AG04450 (cell line): ENCODE data around the gene VAV1. TPM values are rescaled to one million over a fixed set of nuclear protein-coding genes. Genes with fewer than 3 reads are reported as not detected.
"Not testable (repeated sequence)": the region's sequence is repeated elsewhere in the genome, so short reads cannot be mapped to it uniquely, and the experiment has no call there.

Experiments used
- CTCF ChIA-PET: fragments of 300-600, 350-600 bp; formaldehyde crosslinking; extraction: SDS; loops from one replicate; lab custom pipeline; 2022; ENCODE audit warnings: antibody characterized with exemption, inconsistent platforms; lab: Charles Lee
- POLR2A ChIA-PET: fragments of 350-600 bp; formaldehyde crosslinking; extraction: SDS; loops from one replicate; lab custom pipeline; 2021; ENCODE audit warnings: antibody characterized with exemption, inconsistent platforms; lab: Yijun Ruan, JAX
- DNase-seq: peaks from one replicate; pipeline ENCODE4 v3.0.0-alpha.2; 2011; ENCODE audit warnings: low read depth, low spot score
- H3K27ac ChIP-seq: one replicate; pipeline ENCODE4 v1.5.1; 2012; ENCODE audit warnings: low read depth, low read length, control low read depth
- H3K27me3 ChIP-seq: one replicate; pipeline ENCODE4 v1.6.0; 2012; ENCODE audit warnings: low read length; ENCODE audit not compliant: control insufficient read depth, insufficient read depth
- H3K4me3 ChIP-seq: 2 replicates; pipeline ENCODE4 v1.5.1; 2011; ENCODE audit warnings: mild to moderate bottlenecking, low read depth, low read length, control low read depth
- H3K9me3 ChIP-seq: 2 replicates; pipeline ENCODE4 v1.5.1; 2012; ENCODE audit warnings: low read length; ENCODE audit not compliant: control insufficient read depth, insufficient read depth
- polyA plus RNA-seq: library from polyadenylated mRNA; depleted of rRNA; stranded (reverse); fragments of >200 nt; gene quantifications from 2 replicates; pipeline ENCODE4 v1.2.3, GENCODE V29; 2011
- TF ChIP-seq, protein P1 (sequence below): IDR thresholded peaks from 2 replicates; pipeline ENCODE4 v1.5.1; 2011; ENCODE audit warnings: low read depth, low read length, control low read depth, inconsistent platforms

Gene VAV1
- polyA plus RNA-seq, 1 experiment, result not detected

- POLR2A ChIA-PET, result no interaction called here
- TF ChIP-seq, protein P1, sequence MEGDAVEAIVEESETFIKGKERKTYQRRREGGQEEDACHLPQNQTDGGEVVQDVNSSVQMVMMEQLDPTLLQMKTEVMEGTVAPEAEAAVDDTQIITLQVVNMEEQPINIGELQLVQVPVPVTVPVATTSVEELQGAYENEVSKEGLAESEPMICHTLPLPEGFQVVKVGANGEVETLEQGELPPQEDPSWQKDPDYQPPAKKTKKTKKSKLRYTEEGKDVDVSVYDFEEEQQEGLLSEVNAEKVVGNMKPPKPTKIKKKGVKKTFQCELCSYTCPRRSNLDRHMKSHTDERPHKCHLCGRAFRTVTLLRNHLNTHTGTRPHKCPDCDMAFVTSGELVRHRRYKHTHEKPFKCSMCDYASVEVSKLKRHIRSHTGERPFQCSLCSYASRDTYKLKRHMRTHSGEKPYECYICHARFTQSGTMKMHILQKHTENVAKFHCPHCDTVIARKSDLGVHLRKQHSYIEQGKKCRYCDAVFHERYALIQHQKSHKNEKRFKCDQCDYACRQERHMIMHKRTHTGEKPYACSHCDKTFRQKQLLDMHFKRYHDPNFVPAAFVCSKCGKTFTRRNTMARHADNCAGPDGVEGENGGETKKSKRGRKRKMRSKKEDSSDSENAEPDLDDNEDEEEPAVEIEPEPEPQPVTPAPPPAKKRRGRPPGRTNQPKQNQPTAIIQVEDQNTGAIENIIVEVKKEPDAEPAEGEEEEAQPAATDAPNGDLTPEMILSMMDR, result no peak
- CTCF ChIA-PET, result no interaction called here
Measured at GRCh38 chr19:6794686-6795431, 22.4 kb downstream of the VAV1 start.

DNA sequence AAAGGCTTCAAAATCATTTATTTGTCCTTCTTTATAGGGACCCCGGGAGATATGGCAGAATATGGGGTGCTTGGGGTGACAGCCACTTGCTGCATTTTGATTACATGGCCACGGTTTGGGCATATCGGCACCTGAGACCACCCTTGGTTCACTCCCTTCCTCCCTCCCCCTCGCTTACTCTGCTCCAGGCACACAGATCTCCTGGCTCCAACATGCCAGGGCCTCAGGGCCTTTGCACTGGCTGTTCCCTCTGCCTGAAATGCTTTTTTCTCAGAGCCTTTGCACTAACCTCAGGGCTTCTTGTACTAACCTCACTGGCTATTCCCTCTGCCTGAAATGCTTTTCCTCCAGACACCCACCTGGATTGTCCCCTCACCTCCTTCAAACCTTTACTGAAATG is 23.8 kb downstream of the VAV1 start:
- DNase-seq, result no peak
- POLR2A ChIA-PET, result no interaction called here

More at GRCh38 chr19:6794686-6795431, 22.4 kb downstream of the VAV1 start:
- Histone ChIP-seq H3K4me3 (no peak overlapping the region), H3K9me3 (peaks cover 9% of the 10 kb centered on the region; the same call in 1 of the 2 replicates), H3K27ac (no peak overlapping the region), H3K27me3 (no peaks in the 10 kb centered on the region)
- DNase-seq, result no peak

DNA sequence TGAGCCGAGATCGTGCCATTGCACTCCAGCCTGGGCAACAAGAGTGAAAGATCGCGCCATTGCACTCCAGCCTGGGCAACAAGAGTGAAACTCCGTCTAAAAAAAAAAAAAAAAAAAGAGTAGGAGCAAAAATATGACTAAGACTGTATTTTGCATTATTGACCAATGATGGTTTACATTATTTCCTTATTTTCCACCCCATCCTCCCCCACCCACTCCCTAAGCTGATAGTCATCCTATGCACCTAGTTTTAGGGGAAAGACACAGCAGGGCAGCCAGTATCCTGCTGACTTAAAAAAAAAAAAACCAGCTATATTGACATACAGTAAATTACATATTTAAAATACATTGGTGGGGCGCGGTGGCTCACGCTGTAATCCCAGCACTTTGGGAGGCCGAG is 25.1 kb downstream of the VAV1 start:
- H3K27ac ChIP-seq, result no peak overlapping the region
- ChIA-PET CTCF (no interaction called here), POLR2A (no interaction called here)

More for the DNA sequence above, 23.8 kb downstream of the VAV1 start:
- CTCF ChIA-PET, result no interaction called here
- H3K9me3 ChIP-seq, result peaks cover 7% of the 10 kb centered on the region
- H3K27me3 ChIP-seq, result no peaks in the 10 kb centered on the region
- H3K27ac ChIP-seq, result no peak overlapping the region
- TF ChIP-seq, protein P1, result no peak
- no peak overlapping the region for H3K4me3 ChIP-seq

DNA sequence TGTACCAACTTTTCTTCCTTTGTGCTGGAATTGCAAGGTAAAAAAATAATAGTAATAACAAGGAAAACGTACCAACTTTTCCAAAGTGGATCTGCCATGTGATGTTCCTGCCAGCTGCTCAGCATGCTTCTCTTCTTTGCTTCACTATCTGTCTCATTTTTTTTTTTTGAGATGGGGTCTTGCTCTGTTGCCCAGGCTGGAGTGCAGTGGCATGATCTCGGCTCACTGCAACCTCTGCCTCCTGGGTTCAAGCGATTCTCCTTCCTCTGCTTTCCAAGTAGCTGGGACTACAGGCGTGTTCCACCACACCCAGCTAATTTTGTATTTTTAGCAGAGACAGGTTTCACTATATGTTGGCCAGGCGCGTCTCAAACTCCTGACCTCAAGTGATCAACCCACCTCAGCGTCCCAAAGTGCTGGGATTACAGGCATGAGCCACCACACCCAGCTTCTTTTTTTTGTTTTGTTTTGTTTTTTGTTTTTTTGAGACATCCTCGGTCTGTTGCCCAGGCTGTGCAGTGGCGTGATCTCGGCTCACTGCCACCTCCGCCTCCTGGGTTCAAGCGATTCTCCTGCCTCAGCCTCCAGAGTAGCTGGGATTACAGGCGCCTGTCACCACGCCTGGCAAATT is 27.8 kb downstream of the VAV1 start:
- POLR2A ChIA-PET, H3K9me3 ChIP-seq, DNase-seq, H3K4me3 ChIP-seq, H3K27ac ChIP-seq, H3K27me3 ChIP-seq: not testable (repeated sequence)
- CTCF ChIA-PET, result interaction anchor here (0.6 kb wide), 1 partner anchor 339 kb away, joined by 5 read pairs; no protein-coding TSS in a partner anchor

More for the DNA sequence above, 25.1 kb downstream of the VAV1 start:
- Histone ChIP-seq H3K4me3 (no peak overlapping the region), H3K27me3 (no peaks in the 10 kb centered on the region), H3K9me3 (peaks cover 12% of the 10 kb centered on the region)
- DNase-seq, result no peak
- TF ChIP-seq, protein P1, result no peak

DNA sequence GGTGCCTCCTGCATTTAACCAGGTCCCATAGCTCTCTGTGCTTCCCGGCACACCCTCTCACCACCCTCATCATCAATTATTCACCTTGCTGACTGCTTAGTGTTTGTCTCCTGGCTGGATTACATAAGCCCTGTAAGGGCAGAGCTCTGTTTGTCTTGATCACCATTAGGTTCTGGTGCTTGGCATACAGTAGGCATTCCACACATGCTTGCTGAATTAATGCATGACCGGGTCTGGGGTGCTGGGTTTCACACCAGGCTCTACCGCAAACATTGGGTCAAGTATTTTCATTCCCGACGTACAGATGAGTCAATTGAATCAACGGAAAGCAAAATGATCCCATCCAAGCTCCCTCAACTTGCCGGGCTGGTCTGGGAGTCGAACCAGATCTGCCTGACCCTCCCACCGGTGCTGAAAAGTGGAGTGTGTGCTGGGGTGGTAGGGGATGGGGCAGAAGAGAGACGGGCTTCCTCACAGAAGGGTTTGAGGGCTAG is 28.5 kb downstream of the VAV1 start:
- Histone ChIP-seq H3K27me3 (no peaks in the 10 kb centered on the region), H3K27ac (no peak overlapping the region), H3K9me3 (peaks cover 7% of the 10 kb centered on the region; the same call in 1 of the 2 replicates), H3K4me3 (no peak overlapping the region)
- TF ChIP-seq, protein P1, result no peak
- POLR2A ChIA-PET, result interaction anchor here (0.6 kb wide), 1 partner anchor 186 kb away, joined by 6 read pairs; no protein-coding TSS in a partner anchor
- DNase-seq, result no peak
- CTCF ChIA-PET, result no interaction called here
